HepG2 (cell line): ENCODE data around the gene CAPSL. TPM values are rescaled to one million over a fixed set of nuclear protein-coding genes. Genes with fewer than 3 reads are reported as not detected.

ENCODE experiments used
- ATAC-seq: fragments of 200-7000 bp; cut with Tn5 transposase; 3 replicates; pipeline ENCODE4 v1.9.1; 2020; ENCODE audit warnings: mild to moderate bottlenecking, moderate library complexity
- BruUV-seq: library from RNA; stranded (reverse); fragments of 400-500 nt; replicated peaks from 2 replicates; lab custom pipeline; 2021; lab: Mats Ljungman, UMichigan
- CTCF ChIA-PET: fragments of 300-600 bp; formaldehyde crosslinking; extraction: SDS; loops from one replicate; lab custom pipeline; 2021; ENCODE audit warnings: low total read pairs, inconsistent platforms, low intra/inter-chr PET ratio; lab: Yijun Ruan, JAX
- POLR2A ChIA-PET: fragments of 350-600 bp; sonication (Branson Sonifier 250); formaldehyde crosslinking; loops from one replicate; lab custom pipeline; 2020; ENCODE audit warnings: antibody characterized with exemption, inconsistent platforms; lab: Yijun Ruan, JAX
- DNase-seq: peaks from one replicate; pipeline ENCODE4 v3.0.0-alpha.2; 2015; ENCODE audit warnings: low spot score
- FAIRE-seq: peaks from 3 replicates; lab custom pipeline; 2011; peaks lifted over from hg19 to GRCh38; lab: Jason Lieb, UNC
- H2AFZ ChIP-seq: one replicate; pipeline ENCODE4 v1.6.1; 2011; ENCODE audit warnings: low read length, inconsistent platforms
- H3K27ac ChIP-seq: fragments of 300-600 bp; 3 replicates; pipeline ENCODE4 v1.8.0; 2011; ENCODE audit warnings: mixed run types, mild to moderate bottlenecking, mixed read lengths, low read length, inconsistent platforms; ENCODE audit not compliant: insufficient read depth; ENCODE audit errors: extremely low read length
- H3K27me3 ChIP-seq, 2 experiments: fragments of 200-600 bp in 1 of 2; 2 replicates in 1 of 2; 3 replicates in 1 of 2; pipeline versions ENCODE4 v1.6.0 to v1.8.0; 2011; ENCODE audit warnings: low read length in 2 of 2, mild to moderate bottlenecking in 2 of 2, moderate library complexity in 2 of 2, inconsistent platforms in 1 of 2; ENCODE audit not compliant: insufficient read depth in 2 of 2, control insufficient read depth in 1 of 2
- H3K36me3 ChIP-seq, 2 experiments: fragments of 200-600 bp in 1 of 2; replicated peaks in 1 of 2; 2 replicates in 1 of 2; 3 replicates in 1 of 2; pipeline versions ENCODE4 v1.5.1 to v1.8.0; 2011; ENCODE audit warnings: low read length in 2 of 2, inconsistent platforms in 1 of 2; ENCODE audit not compliant: insufficient read depth in 2 of 2, control insufficient read depth in 1 of 2
- H3K4me1 ChIP-seq: 2 replicates; pipeline ENCODE4 v1.5.1; 2012; ENCODE audit warnings: low read length, inconsistent platforms; ENCODE audit not compliant: insufficient read depth
- H3K4me2 ChIP-seq: 2 replicates; pipeline ENCODE4 v1.6.0; 2011; ENCODE audit warnings: low read depth, low read length, inconsistent platforms
- H3K4me3 ChIP-seq, 3 experiments: fragments of 200-600 bp in 1 of 3; sonication (generic), shearing (Covaris generic) in 1 of 3; replicated peaks in 1 of 3; 2 replicates each; pipeline ENCODE4 v1.5.1; 2011 to 2016; ENCODE audit warnings: low read length in 3 of 3, inconsistent platforms in 2 of 3, low read depth in 2 of 3, mild to moderate bottlenecking in 2 of 3, control low read depth in 1 of 3, mixed read lengths in 1 of 3; ENCODE audit not compliant: insufficient read depth in 1 of 3
- H3K79me2 ChIP-seq: one replicate; pipeline ENCODE4 v1.6.1; 2011; ENCODE audit warnings: low read length, inconsistent platforms; ENCODE audit not compliant: insufficient read depth
- H3K9ac ChIP-seq: 2 replicates; pipeline ENCODE4 v1.6.0; 2011; ENCODE audit warnings: mild to moderate bottlenecking, low read depth, low read length, inconsistent platforms; ENCODE audit not compliant: insufficient read depth
- H3K9me3 ChIP-seq: 2 replicates; pipeline ENCODE4 v1.5.1; 2012; ENCODE audit warnings: mild to moderate bottlenecking, low read length
- H4K20me1 ChIP-seq: 2 replicates; pipeline ENCODE4 v1.6.0; 2011; ENCODE audit warnings: inconsistent platforms, mild to moderate bottlenecking, low read length, moderate library complexity; ENCODE audit not compliant: insufficient read depth
- ARHGAP35 ChIP-seq: sonication (generic); formaldehyde crosslinking; IDR thresholded peaks from 2 replicates; pipeline ENCODE4 v1.9.0; 2022; ENCODE audit warnings: mild to moderate bottlenecking, inconsistent platforms, moderate library complexity, missing genetic modification reagents, borderline replicate concordance
- ATF7-NPFF ChIP-seq: sonication (generic); formaldehyde crosslinking; IDR thresholded peaks from 2 replicates; pipeline ENCODE4 v1.8.1; 2023; ENCODE audit warnings: mild to moderate bottlenecking, low read depth, missing genetic modification reagents, moderate library complexity
- HNRNPK ChIP-seq: fragments of 200-400 bp; formaldehyde crosslinking; IDR thresholded peaks from 2 replicates; pipeline ENCODE4 v1.6.1; 2018; ENCODE audit warnings: low read length, low read depth, moderate library complexity, mild to moderate bottlenecking; ENCODE audit not compliant: poor library complexity, severe bottlenecking
- IRF2 ChIP-seq: IDR thresholded peaks from 2 replicates; pipeline ENCODE4 v1.6.1; 2018; ENCODE audit warnings: missing genetic modification reagents, missing compliant biosample characterization
- NCOA5 ChIP-seq: sonication (generic); formaldehyde crosslinking; IDR thresholded peaks from 2 replicates; pipeline ENCODE4 v1.4.0; 2020; ENCODE audit warnings: missing genetic modification reagents
- NFE2L1 ChIP-seq: sonication (generic); formaldehyde crosslinking; IDR thresholded peaks from 2 replicates; pipeline ENCODE4 v1.4.0; 2020; ENCODE audit warnings: missing genetic modification reagents, mild to moderate bottlenecking, borderline replicate concordance
- NFIC ChIP-seq: IDR thresholded peaks from 2 replicates; pipeline ENCODE4 v1.6.1; 2012; ENCODE audit warnings: mild to moderate bottlenecking, low read length, inconsistent platforms
- PRPF4 ChIP-seq: fragments of 200-400 bp; formaldehyde crosslinking; IDR thresholded peaks from 2 replicates; pipeline ENCODE4 v1.6.1; 2016; ENCODE audit warnings: low read length, low read depth; ENCODE audit not compliant: poor library complexity, severe bottlenecking
- RARA ChIP-seq: IDR thresholded peaks from 2 replicates; pipeline ENCODE4 v1.6.1; 2016; ENCODE audit warnings: missing genetic modification reagents, missing compliant biosample characterization
- RBAK ChIP-seq: sonication (generic); formaldehyde crosslinking; IDR thresholded peaks from 2 replicates; pipeline ENCODE4 v1.5.1; 2020; ENCODE audit warnings: mild to moderate bottlenecking, missing genetic modification reagents
- SCMH1 ChIP-seq: sonication (generic); formaldehyde crosslinking; IDR thresholded peaks from 2 replicates; pipeline ENCODE4 v1.9.0; 2021; ENCODE audit warnings: missing genetic modification reagents, mild to moderate bottlenecking, borderline replicate concordance
- ZBTB7B ChIP-seq: sonication (generic); formaldehyde crosslinking; IDR thresholded peaks from 2 replicates; pipeline ENCODE4 v1.4.0; 2020; ENCODE audit warnings: missing genetic modification reagents
- ZMYM4 ChIP-seq: sonication (generic); formaldehyde crosslinking; IDR thresholded peaks from 2 replicates; pipeline ENCODE4 v1.8.1; 2023; ENCODE audit warnings: mild to moderate bottlenecking, missing genetic modification reagents
- ZNF256 ChIP-seq: sonication (generic); formaldehyde crosslinking; conservative IDR thresholded peaks from 2 replicates; pipeline ENCODE4 v1.4.0; 2020; ENCODE audit warnings: missing genetic modification reagents
- ZNF282 ChIP-seq: fragments of 450-650 bp; IDR thresholded peaks from 2 replicates; pipeline ENCODE4 v1.6.1; 2018; ENCODE audit not compliant: partially characterized antibody
- ZNF788 ChIP-seq: sonication (generic); formaldehyde crosslinking; IDR thresholded peaks from 2 replicates; pipeline ENCODE4 v1.5.0; 2020; ENCODE audit warnings: mild to moderate bottlenecking, missing genetic modification reagents, borderline replicate concordance
- ZNF839 ChIP-seq: sonication (generic); formaldehyde crosslinking; IDR thresholded peaks from 2 replicates; pipeline ENCODE4 v1.4.0; 2020; ENCODE audit warnings: missing genetic modification reagents, mild to moderate bottlenecking, borderline replicate concordance
- WGBS: methylation state at CpG from one replicate; pipeline ENCODE4 v1.1.6; 2017; ENCODE audit warnings: low lambda C conversion rate; 5-methylcytosine and 5-hydroxymethylcytosine counted together
- in situ Hi-C: cut with HindIII; loops from 2 replicates; pipeline ENCODE4 v1.10.0; 2017; ENCODE audit warnings: low pct_unique_long_range_greater_than_20kb; ENCODE audit not compliant: extremely low pct_ligation_motif_present
- intact Hi-C: fragments of 100-400 bp; cut with micrococcal nuclease; formaldehyde crosslinking; loops from one replicate; pipeline ENCODE4 v1.10.0; 2022; ENCODE audit not compliant: unreplicated experiment
- polyA plus RNA-seq, 8 experiments: library from polyadenylated mRNA; depleted of rRNA in 3 of 8; stranded (reverse) in 7 of 8; unstranded in 1 of 8; fragments of >200 nt; fragmentation: Illumina TruSeq in 4 of 8; extraction: Trizol in 4 of 8; gene quantifications; 2 replicates each; pipeline versions ENCODE4 v1.2.1 to v1.2.3, GENCODE V29; 2011 to 2016; ENCODE audit warnings: low read depth in 4 of 8, missing spikeins in 1 of 8, mixed read lengths in 1 of 8; ENCODE audit not compliant: insufficient read depth in 1 of 8
- total RNA-seq, 5 experiments: library from RNA; depleted of rRNA; stranded (reverse); fragments of >200 nt; fragmentation: Illumina TruSeq; extraction: Trizol; gene quantifications; 2 replicates each; pipeline ENCODE4 v1.2.3, GENCODE V29; 2016; ENCODE audit warnings: low read depth in 1 of 5
- TF ChIP-seq, protein P1 (sequence below): sonication (generic); formaldehyde crosslinking; IDR thresholded peaks from 2 replicates; pipeline ENCODE4 v1.4.0; 2020; ENCODE audit warnings: missing genetic modification reagents
- TF ChIP-seq, protein P2 (sequence below): IDR thresholded peaks from 2 replicates; pipeline ENCODE4 v1.6.1; 2016; ENCODE audit warnings: low read depth
- TF ChIP-seq, protein P3 (sequence below): sonication (generic); formaldehyde crosslinking; IDR thresholded peaks from 2 replicates; pipeline ENCODE4 v1.5.0; 2020; ENCODE audit warnings: missing genetic modification reagents, mild to moderate bottlenecking, borderline replicate concordance

Gene CAPSL
- total and polyA plus RNA-seq, 2 of the 13 experiments (the other 11 are each of a cell fraction or from before 2014, with no cell fraction given), result not detected

- TF ChIP-seq ARHGAP35 (CRISPR knock-in tag), result no peak
- TF ChIP-seq, all 625 proteins: peak for 0
Observed at GRCh38 chr5:35899800-35900199, 38.6 kb downstream of the CAPSL start (continued).

GRCh38 chr5:35898952-35899660 lies 39.3 kb downstream of the CAPSL start:
- Histone ChIP-seq H3K4me3 (no peak overlapping the region), H3K9me3 (no peaks in the 10 kb centered on the region), H3K79me2 (no peaks in the 10 kb centered on the region), H3K4me1 (no peaks in the 10 kb centered on the region), H3K4me2 (no peak overlapping the region), H3K36me3 (no peaks in the 10 kb centered on the region), H4K20me1 (no peaks in the 10 kb centered on the region), H3K27me3 (no peaks in the 10 kb centered on the region), H2AFZ (no peak overlapping the region), H3K9ac (no peak overlapping the region), H3K27ac (no peak overlapping the region)
- no TSS peak for BruUV-seq
- CTCF ChIA-PET, result no interaction called here
- POLR2A ChIA-PET, result no interaction called here
- ATAC-seq, result no peak
- in situ Hi-C loops, result no loop called here
- no peak for DNase-seq
- FAIRE-seq, result no peak
- WGBS, result 50% methylated on average over 6 of the region's 7 CpGs
- intact Hi-C loops, result no loop called here
- TF ChIP-seq, protein P1, sequence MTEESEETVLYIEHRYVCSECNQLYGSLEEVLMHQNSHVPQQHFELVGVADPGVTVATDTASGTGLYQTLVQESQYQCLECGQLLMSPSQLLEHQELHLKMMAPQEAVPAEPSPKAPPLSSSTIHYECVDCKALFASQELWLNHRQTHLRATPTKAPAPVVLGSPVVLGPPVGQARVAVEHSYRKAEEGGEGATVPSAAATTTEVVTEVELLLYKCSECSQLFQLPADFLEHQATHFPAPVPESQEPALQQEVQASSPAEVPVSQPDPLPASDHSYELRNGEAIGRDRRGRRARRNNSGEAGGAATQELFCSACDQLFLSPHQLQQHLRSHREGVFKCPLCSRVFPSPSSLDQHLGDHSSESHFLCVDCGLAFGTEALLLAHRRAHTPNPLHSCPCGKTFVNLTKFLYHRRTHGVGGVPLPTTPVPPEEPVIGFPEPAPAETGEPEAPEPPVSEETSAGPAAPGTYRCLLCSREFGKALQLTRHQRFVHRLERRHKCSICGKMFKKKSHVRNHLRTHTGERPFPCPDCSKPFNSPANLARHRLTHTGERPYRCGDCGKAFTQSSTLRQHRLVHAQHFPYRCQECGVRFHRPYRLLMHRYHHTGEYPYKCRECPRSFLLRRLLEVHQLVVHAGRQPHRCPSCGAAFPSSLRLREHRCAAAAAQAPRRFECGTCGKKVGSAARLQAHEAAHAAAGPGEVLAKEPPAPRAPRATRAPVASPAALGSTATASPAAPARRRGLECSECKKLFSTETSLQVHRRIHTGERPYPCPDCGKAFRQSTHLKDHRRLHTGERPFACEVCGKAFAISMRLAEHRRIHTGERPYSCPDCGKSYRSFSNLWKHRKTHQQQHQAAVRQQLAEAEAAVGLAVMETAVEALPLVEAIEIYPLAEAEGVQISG, result no peak
- no peak for TF ChIP-seq ZBTB7B (CRISPR knock-in tag)
- TF ChIP-seq NFE2L1, result no peak
- TF ChIP-seq, protein P2, sequence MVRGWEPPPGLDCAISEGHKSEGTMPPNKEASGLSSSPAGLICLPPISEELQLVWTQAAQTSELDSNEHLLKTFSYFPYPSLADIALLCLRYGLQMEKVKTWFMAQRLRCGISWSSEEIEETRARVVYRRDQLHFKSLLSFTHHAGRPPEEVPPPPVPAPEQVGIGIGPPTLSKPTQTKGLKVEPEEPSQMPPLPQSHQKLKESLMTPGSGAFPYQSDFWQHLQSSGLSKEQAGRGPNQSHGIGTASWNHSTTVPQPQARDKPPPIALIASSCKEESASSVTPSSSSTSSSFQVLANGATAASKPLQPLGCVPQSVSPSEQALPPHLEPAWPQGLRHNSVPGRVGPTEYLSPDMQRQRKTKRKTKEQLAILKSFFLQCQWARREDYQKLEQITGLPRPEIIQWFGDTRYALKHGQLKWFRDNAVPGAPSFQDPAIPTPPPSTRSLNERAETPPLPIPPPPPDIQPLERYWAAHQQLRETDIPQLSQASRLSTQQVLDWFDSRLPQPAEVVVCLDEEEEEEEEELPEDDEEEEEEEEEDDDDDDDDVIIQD (CRISPR knock-in tag), result no peak
- TF ChIP-seq NCOA5 (CRISPR knock-in tag), result no peak
- TF ChIP-seq, protein P3, sequence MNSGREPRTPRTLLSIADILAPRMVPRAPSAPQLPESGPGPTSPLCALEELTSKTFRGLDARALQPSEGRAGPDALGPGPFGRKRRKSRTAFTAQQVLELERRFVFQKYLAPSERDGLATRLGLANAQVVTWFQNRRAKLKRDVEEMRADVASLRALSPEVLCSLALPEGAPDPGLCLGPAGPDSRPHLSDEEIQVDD (CRISPR knock-in tag), result no peak
- no peak for TF ChIP-seq IRF2 (CRISPR knock-in tag)
- no peak for TF ChIP-seq PRPF4
- TF ChIP-seq RBAK (CRISPR knock-in tag), result no peak
- no peak for TF ChIP-seq ATF7-NPFF (CRISPR knock-in tag)
- TF ChIP-seq ZNF256, result no peak
- no peak for TF ChIP-seq RARA
- no peak for TF ChIP-seq ZNF282
- TF ChIP-seq ZNF839 (CRISPR knock-in tag), result no peak
- TF ChIP-seq ZMYM4 (CRISPR knock-in tag), result no peak
- TF ChIP-seq HNRNPK, result no peak
- TF ChIP-seq ZNF788 (CRISPR knock-in tag), result no peak
- no peak for TF ChIP-seq SCMH1 (CRISPR knock-in tag)
- no peak for TF ChIP-seq NFIC
